Central memory CD8-positive, alpha-beta T cell (primary cell): Measurements from ENCODE around the gene EXOC1.

Experiments used
- ATAC-seq: fragments of 150-1000 bp; cut with Tn5 transposase; replicated peaks from 2 replicates; pipeline ENCODE4 v1.10.0; 2022; ENCODE audit warnings: mild to moderate bottlenecking, moderate FRiP score, moderate number of reproducible peaks; ENCODE audit not compliant: poor library complexity, severe bottlenecking; ENCODE audit errors: extremely low read depth
- DNase-seq, 2 donors: peaks; one replicate each; pipeline ENCODE4 v3.0.0; 2021; ENCODE audit warnings: low spot score in 2 of 2
- H3K27ac Mint-ChIP-seq: one replicate; pipeline ENCODE4 v1.8.0; 2022; ENCODE audit warnings: low read depth, mild to moderate bottlenecking, moderate library complexity, mixed read lengths
- H3K27me3 Mint-ChIP-seq: one replicate; pipeline ENCODE4 v1.8.0; 2022; ENCODE audit warnings: mixed read lengths
- H3K36me3 Mint-ChIP-seq: one replicate; pipeline ENCODE4 v1.8.0; 2022; ENCODE audit warnings: mild to moderate bottlenecking, moderate library complexity, mixed read lengths; ENCODE audit not compliant: insufficient read depth
- H3K4me1 Mint-ChIP-seq: one replicate; pipeline ENCODE4 v1.8.0; 2022; ENCODE audit warnings: mixed read lengths
- H3K4me3 Mint-ChIP-seq: one replicate; pipeline ENCODE4 v1.8.0; 2022; ENCODE audit warnings: mild to moderate bottlenecking, moderate library complexity, mixed read lengths
- H3K9me3 Mint-ChIP-seq: one replicate; pipeline ENCODE4 v1.8.0; 2022; ENCODE audit warnings: mixed read lengths

The EXOC1 gene, protein sequence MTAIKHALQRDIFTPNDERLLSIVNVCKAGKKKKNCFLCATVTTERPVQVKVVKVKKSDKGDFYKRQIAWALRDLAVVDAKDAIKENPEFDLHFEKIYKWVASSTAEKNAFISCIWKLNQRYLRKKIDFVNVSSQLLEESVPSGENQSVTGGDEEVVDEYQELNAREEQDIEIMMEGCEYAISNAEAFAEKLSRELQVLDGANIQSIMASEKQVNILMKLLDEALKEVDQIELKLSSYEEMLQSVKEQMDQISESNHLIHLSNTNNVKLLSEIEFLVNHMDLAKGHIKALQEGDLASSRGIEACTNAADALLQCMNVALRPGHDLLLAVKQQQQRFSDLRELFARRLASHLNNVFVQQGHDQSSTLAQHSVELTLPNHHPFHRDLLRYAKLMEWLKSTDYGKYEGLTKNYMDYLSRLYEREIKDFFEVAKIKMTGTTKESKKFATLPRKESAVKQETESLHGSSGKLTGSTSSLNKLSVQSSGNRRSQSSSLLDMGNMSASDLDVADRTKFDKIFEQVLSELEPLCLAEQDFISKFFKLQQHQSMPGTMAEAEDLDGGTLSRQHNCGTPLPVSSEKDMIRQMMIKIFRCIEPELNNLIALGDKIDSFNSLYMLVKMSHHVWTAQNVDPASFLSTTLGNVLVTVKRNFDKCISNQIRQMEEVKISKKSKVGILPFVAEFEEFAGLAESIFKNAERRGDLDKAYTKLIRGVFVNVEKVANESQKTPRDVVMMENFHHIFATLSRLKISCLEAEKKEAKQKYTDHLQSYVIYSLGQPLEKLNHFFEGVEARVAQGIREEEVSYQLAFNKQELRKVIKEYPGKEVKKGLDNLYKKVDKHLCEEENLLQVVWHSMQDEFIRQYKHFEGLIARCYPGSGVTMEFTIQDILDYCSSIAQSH

DNA sequence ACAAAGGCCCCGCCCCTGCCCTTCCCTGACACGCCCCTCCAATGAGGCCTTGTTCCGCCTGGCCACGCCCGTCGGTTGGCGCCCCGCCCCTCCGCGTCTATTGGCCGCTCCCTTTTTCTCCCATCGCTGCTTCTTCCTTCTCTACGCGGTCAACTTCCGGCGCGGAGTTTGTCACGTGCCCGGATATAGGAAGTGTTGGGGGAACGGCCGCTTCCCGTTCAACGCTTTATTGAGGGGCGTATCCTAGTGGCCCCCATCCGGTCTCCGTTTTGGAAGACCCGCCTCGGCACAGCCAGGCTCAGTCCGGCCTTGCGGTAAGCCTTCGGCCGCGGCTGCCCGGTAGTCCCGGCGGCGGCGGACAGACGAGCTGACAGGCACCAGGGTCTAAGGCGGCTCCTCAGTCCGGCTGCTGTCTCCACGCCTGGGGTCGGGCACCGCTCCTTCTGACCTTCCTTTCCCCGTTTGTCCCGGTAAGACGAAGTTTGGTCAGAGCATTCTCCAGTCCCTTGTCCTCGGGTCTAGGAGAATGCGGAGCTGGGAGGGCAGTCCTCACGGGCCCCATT lies at the start of gene EXOC1:
TSS of gene EXOC1 (plus strand) at position 165 of the 563 bp plus-strand sequence. CDS start 4,676 bp downstream, outside the sequence.
- H3K27me3 Mint-ChIP-seq, result no peaks in the 10 kb centered on the region
- peak; percentile 77 for ATAC-seq
- no peaks in the 10 kb centered on the region for H3K9me3 Mint-ChIP-seq
- H3K4me3 Mint-ChIP-seq, result no peak within 1 kb of the TSS
- H3K4me1 Mint-ChIP-seq, result peaks cover 21% of the 10 kb centered on the region
- DNase-seq, result peak; percentile 88 to 94
- H3K27ac Mint-ChIP-seq, result no peak within 1 kb of the TSS
- peaks cover 8% of the 10 kb centered on the region for H3K36me3 Mint-ChIP-seq

DNA sequence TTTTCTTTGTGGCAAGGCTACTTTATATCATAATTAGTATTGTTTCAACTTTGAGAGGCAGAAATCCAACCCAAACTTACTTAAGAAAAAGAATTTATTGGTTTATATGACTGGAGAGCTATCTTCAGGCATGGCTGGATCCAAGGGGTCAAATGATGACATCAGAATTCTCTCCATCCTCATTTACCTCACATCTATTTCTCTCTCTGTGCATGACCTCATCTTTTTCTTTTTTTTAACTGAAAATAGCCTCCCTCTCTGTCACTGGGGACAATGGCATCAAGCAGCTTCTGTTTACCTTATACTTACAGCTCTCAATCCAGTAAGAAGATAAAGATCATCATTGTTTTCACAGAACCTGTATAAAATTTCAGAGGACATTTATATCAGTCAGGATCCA lies 45.9 kb upstream of the EXOC1 start:
- no peak overlapping the region for H3K27ac Mint-ChIP-seq
- no peaks in the 10 kb centered on the region for H3K4me1 Mint-ChIP-seq
- DNase-seq (no peak), ATAC-seq (no peak)
- peaks cover 47% of the 10 kb centered on the region for H3K27me3 Mint-ChIP-seq
- no peaks in the 10 kb centered on the region for H3K9me3 Mint-ChIP-seq
- no peak overlapping the region for H3K4me3 Mint-ChIP-seq
- no peaks in the 10 kb centered on the region for H3K36me3 Mint-ChIP-seq

DNA sequence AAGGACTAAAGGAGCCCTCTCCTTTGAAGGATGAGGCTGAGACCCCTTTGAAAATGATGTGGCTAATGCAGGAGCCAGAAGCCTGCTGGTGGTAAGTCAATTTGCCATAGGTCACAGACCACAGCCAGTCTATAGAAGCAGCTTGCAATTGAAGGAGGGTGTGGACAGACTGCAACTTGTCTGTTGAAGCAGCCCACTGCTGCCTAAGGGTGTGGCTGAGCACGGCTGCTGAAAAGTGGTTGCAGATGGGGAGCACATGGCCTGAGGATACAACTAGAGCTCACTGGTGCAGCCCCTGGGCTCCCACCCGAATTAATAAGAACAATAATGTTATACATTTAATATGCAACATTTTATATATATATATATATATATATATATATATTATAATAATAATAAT lies 45.3 kb upstream of the EXOC1 start:
- no peaks in the 10 kb centered on the region for H3K4me1 Mint-ChIP-seq
- H3K4me3 Mint-ChIP-seq, result no peak overlapping the region
- H3K36me3 Mint-ChIP-seq, result no peaks in the 10 kb centered on the region
- ATAC-seq (no peak), DNase-seq (no peak)
- H3K27me3 Mint-ChIP-seq, result peaks cover 46% of the 10 kb centered on the region
- H3K27ac Mint-ChIP-seq, result no peak overlapping the region
- H3K9me3 Mint-ChIP-seq, result no peaks in the 10 kb centered on the region

DNA sequence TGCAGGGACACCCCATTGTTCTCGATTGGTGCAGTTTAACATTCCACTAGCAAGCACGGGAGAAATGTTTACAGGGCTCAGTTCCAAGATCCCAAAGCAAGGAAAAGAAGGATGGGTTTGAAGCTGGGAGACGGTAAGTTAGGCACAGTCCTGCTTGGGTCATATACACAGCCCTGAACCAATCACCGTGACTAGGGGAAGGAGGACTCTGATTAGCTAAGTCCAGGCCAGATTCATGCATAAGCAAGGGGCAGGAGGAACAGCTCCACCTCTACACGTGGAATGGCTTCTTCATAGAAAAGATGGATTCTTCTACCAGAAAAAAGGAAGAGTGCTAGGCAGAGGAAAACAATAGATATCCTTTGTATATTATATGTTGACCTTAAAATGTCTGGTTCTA lies 44.8 kb upstream of the EXOC1 start:
- no peaks in the 10 kb centered on the region for H3K9me3 Mint-ChIP-seq
- no peak overlapping the region for H3K27ac Mint-ChIP-seq
- H3K4me1 Mint-ChIP-seq, result no peaks in the 10 kb centered on the region
- H3K27me3 Mint-ChIP-seq, result peaks cover 42% of the 10 kb centered on the region
- no peak for ATAC-seq
- H3K4me3 Mint-ChIP-seq, result no peak overlapping the region
- no peaks in the 10 kb centered on the region for H3K36me3 Mint-ChIP-seq
- no peak for DNase-seq

DNA sequence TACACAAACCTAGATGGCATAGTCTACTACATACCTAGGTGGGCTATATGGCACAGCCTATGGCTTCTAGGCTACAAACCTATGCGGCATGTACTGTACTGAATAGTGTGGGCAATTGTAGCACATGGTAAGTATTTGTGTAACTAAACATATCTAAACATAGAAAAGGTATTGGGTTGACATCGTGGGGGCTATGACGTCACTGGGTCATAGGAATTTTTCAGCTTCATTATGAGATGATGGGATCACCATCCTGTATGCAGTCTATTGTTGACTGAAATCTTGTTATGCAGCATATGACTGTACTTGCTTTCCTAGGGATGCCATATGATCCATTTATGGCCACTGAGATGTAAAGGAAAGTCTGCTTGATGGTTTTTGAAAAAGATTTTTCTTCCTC lies 35.8 kb upstream of the EXOC1 start:
- peaks cover 19% of the 10 kb centered on the region for H3K27me3 Mint-ChIP-seq
- ATAC-seq (no peak), DNase-seq (no peak)
- H3K4me1 Mint-ChIP-seq, result peaks cover 5% of the 10 kb centered on the region
- H3K9me3 Mint-ChIP-seq, result no peaks in the 10 kb centered on the region
- no peak overlapping the region for H3K27ac Mint-ChIP-seq
- no peak overlapping the region for H3K4me3 Mint-ChIP-seq
- H3K36me3 Mint-ChIP-seq, result peaks cover 2% of the 10 kb centered on the region

DNA sequence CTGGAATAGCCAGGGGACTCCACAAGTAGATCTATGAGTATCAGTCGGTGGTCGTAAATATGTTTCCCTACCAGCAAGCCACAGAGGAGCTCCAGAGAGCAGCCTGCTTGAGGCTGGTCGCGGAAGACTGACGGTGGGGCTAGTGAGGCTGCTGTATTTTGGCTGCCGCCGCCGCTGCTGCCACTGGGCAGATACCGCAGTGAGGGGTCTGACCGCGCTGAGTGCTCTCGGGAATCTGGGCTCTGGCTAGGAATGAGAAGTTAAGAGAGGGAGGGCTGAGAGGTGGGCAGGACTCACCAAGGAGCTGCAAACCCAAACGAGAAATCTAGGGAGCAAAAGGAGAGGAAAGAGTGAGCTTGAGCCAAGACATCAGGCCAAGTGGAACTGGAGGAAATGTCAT lies 33.8 kb upstream of the EXOC1 start, which contains the start of gene EXOC1L:
TSS of gene EXOC1L (plus strand) at position 157 of the 400 bp plus-strand sequence. CDS start at position 394, 237 bp downstream.
- Mint-ChIP-seq H3K27ac (no peak within 1 kb of the TSS), H3K27me3 (peaks cover 19% of the 10 kb centered on the region), H3K4me3 (peak within 1 kb of the TSS; percentile 34), H3K9me3 (no peaks in the 10 kb centered on the region), H3K36me3 (peaks cover 2% of the 10 kb centered on the region), H3K4me1 (peaks cover 5% of the 10 kb centered on the region)
- DNase-seq (no peak), ATAC-seq (no peak)

DNA sequence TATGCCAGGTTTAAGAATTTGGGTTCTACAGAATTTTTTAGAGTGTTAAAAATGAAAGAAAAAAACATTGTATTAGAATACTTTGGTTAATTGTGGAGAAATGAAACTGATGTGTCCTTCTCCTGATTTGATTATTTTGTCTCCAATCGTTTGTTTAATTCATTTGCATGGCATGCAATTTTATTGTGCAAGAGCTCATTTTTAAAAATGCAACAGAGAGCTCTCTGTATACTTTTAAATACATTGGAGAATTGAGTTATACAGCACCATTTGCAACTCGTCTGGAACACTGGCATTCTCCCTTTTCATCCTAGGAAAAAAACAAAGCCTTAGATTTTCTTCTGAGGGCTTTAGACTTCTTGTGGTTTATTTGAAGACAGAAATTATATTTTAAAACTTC lies 33.2 kb upstream of the EXOC1 start:
- H3K4me3 Mint-ChIP-seq, result no peak overlapping the region
- no peak overlapping the region for H3K27ac Mint-ChIP-seq
- no peaks in the 10 kb centered on the region for H3K9me3 Mint-ChIP-seq

DNA sequence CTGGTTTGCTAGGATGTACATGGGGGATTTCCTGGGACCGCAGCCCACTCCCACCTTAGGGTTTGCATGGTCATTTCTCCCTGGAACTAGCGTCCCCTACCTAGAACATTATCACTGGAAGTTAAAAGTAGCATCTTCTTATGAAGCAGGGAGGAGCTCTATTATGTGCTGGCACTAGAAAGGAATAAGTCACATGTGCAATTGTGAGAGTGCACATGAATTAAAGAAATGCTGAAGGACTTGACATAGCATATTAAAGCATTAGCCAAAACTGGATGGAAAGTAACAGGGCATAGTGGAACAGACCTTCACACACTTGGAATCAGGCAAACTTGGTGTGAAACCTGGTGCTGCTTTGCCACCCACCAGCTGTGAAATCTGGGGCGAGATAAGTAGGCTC lies 31.1 kb upstream of the EXOC1 start:
- peaks cover 22% of the 10 kb centered on the region for H3K27me3 Mint-ChIP-seq
- H3K4me3 Mint-ChIP-seq, result no peak overlapping the region
- DNase-seq (no peak), ATAC-seq (no peak)
- no peak overlapping the region for H3K27ac Mint-ChIP-seq
- no peaks in the 10 kb centered on the region for H3K36me3 Mint-ChIP-seq
- no peaks in the 10 kb centered on the region for H3K9me3 Mint-ChIP-seq
- peaks cover 5% of the 10 kb centered on the region for H3K4me1 Mint-ChIP-seq

More for the DNA sequence above, 33.2 kb upstream of the EXOC1 start:
- Mint-ChIP-seq H3K4me1 (peaks cover 5% of the 10 kb centered on the region), H3K36me3 (peaks cover 2% of the 10 kb centered on the region), H3K27me3 (peaks cover 19% of the 10 kb centered on the region)
- DNase-seq (no peak), ATAC-seq (no peak)

DNA sequence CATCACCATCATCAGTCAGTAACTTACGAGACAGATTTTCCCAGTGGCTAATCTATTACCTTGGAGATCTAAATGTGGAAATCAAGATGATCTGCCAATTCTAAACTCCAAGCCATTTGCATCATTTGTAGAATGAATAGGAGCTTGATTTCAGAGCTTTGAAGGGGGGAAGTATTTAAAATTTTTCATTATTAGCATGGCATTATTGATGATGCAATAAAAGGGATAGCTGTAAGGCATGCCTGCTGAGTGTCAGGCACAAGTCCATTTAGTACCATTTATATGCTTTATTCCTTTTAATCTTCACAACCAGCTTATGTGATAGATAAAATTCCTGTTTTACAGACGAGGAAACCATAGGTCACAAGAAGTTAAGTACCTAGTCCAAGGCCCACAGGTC lies 28.6 kb upstream of the EXOC1 start:
- H3K27me3 Mint-ChIP-seq, result peaks cover 26% of the 10 kb centered on the region
- no peak overlapping the region for H3K27ac Mint-ChIP-seq
- ATAC-seq (no peak), DNase-seq (no peak)
- no peak overlapping the region for H3K4me3 Mint-ChIP-seq
- no peaks in the 10 kb centered on the region for H3K36me3 Mint-ChIP-seq
- no peaks in the 10 kb centered on the region for H3K9me3 Mint-ChIP-seq
- H3K4me1 Mint-ChIP-seq, result peaks cover under 1% of the 10 kb centered on the region

DNA sequence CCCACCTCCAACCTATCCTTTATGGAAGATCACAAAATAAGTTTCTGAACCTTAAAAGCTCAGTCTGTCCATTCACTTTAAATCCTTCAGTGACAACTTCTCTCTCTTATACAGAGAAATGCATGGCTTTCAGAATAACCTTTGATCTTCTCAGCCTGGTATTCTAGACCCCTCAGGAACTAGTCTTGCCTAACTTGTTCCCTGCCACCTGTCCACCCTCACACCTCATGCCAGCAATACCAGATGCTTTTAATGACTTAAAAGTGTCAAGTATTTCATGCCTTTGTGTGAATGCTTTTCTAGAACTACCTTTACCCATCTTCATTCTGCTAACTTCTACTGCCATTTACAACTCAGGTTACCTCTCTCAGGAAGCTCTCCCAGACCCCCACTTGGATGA lies 26.5 kb upstream of the EXOC1 start:
- no peaks in the 10 kb centered on the region for H3K9me3 Mint-ChIP-seq
- no peaks in the 10 kb centered on the region for H3K4me1 Mint-ChIP-seq
- no peaks in the 10 kb centered on the region for H3K36me3 Mint-ChIP-seq
- H3K27me3 Mint-ChIP-seq, result peaks cover 33% of the 10 kb centered on the region
- no peak overlapping the region for H3K4me3 Mint-ChIP-seq
- DNase-seq, result no peak
- H3K27ac Mint-ChIP-seq, result no peak overlapping the region
- no peak for ATAC-seq

DNA sequence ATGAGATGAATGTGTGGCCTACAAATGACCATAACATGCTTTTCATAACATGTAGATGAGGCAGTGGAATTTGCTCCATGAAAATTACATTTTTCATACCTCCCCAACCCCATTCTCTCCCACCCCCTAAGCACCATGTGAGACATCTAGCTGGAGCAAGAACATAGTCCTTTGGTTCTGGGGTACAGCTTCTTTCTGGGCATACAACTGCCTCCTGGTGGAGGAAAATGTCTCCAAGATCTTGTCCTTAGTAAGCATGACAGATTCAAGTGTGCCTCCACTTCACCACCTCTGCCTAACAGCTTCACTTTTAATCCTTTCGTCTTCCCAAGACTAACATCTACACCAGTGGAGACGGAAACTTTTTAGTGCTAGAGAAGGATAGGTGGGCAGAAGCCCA lies 25.9 kb upstream of the EXOC1 start:
- ATAC-seq, result no peak
- Mint-ChIP-seq H3K27me3 (peaks cover 36% of the 10 kb centered on the region), H3K27ac (no peak overlapping the region), H3K4me3 (no peak overlapping the region), H3K4me1 (no peaks in the 10 kb centered on the region), H3K9me3 (no peaks in the 10 kb centered on the region), H3K36me3 (no peaks in the 10 kb centered on the region)
- DNase-seq, result no peak

DNA sequence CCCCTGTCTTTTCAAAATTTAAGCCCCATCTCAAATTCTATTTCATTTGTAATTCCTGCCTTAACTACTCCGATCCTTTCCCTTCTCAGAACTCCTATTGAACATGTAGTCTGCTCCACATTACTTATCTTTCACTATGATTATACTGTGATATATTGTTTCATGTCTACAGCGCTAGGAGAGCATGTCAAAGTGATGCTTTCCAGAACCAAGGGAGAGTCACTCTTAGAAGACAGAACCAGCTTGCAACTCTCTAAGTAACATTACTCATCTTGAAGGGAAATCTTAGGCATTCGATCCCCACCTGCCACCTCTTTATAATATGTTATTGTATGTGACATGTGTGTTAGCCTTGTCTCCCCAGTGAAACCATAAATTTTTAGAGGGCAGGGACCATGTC lies 23.4 kb upstream of the EXOC1 start:
- Mint-ChIP-seq H3K27ac (no peak overlapping the region), H3K4me1 (no peaks in the 10 kb centered on the region), H3K27me3 (peaks cover 51% of the 10 kb centered on the region), H3K36me3 (no peaks in the 10 kb centered on the region), H3K9me3 (no peaks in the 10 kb centered on the region), H3K4me3 (no peak overlapping the region)
- no peak for ATAC-seq
- no peak for DNase-seq
